ENCODE data around the gene FREM2.

GRCh38 chr13:38647312-38647711 lies 39.6 kb upstream of the FREM2 start:
- TF ChIP-seq, protein P1, sequence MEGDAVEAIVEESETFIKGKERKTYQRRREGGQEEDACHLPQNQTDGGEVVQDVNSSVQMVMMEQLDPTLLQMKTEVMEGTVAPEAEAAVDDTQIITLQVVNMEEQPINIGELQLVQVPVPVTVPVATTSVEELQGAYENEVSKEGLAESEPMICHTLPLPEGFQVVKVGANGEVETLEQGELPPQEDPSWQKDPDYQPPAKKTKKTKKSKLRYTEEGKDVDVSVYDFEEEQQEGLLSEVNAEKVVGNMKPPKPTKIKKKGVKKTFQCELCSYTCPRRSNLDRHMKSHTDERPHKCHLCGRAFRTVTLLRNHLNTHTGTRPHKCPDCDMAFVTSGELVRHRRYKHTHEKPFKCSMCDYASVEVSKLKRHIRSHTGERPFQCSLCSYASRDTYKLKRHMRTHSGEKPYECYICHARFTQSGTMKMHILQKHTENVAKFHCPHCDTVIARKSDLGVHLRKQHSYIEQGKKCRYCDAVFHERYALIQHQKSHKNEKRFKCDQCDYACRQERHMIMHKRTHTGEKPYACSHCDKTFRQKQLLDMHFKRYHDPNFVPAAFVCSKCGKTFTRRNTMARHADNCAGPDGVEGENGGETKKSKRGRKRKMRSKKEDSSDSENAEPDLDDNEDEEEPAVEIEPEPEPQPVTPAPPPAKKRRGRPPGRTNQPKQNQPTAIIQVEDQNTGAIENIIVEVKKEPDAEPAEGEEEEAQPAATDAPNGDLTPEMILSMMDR (conservative IDR thresholded peaks at IDR 0.05; ENCODE audit: low read depth in 2 of 2): no peak
- TF ChIP-seq POLR2AphosphoS5 (IDR thresholded peaks at IDR 0.05; ENCODE audit: low read depth) (no peak), EZH2phosphoT487 (IDR thresholded peaks at IDR 0.05; ENCODE audit: unreplicated experiment) (no peak), CREB1 (CRISPR knock-in tag; IDR thresholded peaks at IDR 0.05; ENCODE audit: low read depth) (no peak), ETS1 (IDR thresholded peaks at IDR 0.05) (no peak), ZNF114 (CRISPR knock-in tag; IDR thresholded peaks at IDR 0.05) (no peak), EZH2 (IDR thresholded peaks at IDR 0.05; ENCODE audit: low read depth, unreplicated experiment) (no peak)
- TF ChIP-seq, protein P2, sequence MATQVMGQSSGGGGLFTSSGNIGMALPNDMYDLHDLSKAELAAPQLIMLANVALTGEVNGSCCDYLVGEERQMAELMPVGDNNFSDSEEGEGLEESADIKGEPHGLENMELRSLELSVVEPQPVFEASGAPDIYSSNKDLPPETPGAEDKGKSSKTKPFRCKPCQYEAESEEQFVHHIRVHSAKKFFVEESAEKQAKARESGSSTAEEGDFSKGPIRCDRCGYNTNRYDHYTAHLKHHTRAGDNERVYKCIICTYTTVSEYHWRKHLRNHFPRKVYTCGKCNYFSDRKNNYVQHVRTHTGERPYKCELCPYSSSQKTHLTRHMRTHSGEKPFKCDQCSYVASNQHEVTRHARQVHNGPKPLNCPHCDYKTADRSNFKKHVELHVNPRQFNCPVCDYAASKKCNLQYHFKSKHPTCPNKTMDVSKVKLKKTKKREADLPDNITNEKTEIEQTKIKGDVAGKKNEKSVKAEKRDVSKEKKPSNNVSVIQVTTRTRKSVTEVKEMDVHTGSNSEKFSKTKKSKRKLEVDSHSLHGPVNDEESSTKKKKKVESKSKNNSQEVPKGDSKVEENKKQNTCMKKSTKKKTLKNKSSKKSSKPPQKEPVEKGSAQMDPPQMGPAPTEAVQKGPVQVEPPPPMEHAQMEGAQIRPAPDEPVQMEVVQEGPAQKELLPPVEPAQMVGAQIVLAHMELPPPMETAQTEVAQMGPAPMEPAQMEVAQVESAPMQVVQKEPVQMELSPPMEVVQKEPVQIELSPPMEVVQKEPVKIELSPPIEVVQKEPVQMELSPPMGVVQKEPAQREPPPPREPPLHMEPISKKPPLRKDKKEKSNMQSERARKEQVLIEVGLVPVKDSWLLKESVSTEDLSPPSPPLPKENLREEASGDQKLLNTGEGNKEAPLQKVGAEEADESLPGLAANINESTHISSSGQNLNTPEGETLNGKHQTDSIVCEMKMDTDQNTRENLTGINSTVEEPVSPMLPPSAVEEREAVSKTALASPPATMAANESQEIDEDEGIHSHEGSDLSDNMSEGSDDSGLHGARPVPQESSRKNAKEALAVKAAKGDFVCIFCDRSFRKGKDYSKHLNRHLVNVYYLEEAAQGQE (IDR thresholded peaks at IDR 0.05; ENCODE audit: unreplicated experiment): no peak
- TF ChIP-seq, protein P3, sequence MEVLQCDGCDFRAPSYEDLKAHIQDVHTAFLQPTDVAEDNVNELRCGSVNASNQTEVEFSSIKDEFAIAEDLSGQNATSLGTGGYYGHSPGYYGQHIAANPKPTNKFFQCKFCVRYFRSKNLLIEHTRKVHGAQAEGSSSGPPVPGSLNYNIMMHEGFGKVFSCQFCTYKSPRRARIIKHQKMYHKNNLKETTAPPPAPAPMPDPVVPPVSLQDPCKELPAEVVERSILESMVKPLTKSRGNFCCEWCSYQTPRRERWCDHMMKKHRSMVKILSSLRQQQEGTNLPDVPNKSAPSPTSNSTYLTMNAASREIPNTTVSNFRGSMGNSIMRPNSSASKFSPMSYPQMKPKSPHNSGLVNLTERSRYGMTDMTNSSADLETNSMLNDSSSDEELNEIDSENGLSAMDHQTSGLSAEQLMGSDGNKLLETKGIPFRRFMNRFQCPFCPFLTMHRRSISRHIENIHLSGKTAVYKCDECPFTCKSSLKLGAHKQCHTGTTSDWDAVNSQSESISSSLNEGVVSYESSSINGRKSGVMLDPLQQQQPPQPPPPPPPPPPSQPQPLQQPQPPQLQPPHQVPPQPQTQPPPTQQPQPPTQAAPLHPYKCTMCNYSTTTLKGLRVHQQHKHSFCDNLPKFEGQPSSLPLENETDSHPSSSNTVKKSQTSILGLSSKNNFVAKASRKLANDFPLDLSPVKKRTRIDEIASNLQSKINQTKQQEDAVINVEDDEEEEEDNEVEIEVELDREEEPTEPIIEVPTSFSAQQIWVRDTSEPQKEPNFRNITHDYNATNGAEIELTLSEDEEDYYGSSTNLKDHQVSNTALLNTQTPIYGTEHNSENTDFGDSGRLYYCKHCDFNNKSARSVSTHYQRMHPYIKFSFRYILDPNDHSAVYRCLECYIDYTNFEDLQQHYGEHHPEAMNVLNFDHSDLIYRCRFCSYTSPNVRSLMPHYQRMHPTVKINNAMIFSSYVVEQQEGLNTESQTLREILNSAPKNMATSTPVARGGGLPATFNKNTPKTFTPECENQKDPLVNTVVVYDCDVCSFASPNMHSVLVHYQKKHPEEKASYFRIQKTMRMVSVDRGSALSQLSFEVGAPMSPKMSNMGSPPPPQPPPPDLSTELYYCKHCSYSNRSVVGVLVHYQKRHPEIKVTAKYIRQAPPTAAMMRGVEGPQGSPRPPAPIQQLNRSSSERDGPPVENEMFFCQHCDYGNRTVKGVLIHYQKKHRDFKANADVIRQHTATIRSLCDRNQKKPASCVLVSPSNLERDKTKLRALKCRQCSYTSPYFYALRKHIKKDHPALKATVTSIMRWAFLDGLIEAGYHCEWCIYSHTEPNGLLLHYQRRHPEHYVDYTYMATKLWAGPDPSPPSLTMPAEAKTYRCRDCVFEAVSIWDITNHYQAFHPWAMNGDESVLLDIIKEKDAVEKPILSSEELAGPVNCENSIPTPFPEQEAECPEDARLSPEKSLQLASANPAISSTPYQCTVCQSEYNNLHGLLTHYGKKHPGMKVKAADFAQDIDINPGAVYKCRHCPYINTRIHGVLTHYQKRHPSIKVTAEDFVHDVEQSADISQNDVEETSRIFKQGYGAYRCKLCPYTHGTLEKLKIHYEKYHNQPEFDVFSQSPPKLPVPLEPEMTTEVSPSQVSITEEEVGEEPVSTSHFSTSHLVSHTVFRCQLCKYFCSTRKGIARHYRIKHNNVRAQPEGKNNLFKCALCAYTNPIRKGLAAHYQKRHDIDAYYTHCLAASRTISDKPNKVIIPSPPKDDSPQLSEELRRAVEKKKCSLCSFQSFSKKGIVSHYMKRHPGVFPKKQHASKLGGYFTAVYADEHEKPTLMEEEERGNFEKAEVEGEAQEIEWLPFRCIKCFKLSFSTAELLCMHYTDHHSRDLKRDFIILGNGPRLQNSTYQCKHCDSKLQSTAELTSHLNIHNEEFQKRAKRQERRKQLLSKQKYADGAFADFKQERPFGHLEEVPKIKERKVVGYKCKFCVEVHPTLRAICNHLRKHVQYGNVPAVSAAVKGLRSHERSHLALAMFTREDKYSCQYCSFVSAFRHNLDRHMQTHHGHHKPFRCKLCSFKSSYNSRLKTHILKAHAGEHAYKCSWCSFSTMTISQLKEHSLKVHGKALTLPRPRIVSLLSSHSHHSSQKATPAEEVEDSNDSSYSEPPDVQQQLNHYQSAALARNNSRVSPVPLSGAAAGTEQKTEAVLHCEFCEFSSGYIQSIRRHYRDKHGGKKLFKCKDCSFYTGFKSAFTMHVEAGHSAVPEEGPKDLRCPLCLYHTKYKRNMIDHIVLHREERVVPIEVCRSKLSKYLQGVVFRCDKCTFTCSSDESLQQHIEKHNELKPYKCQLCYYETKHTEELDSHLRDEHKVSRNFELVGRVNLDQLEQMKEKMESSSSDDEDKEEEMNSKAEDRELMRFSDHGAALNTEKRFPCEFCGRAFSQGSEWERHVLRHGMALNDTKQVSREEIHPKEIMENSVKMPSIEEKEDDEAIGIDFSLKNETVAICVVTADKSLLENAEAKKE (CRISPR knock-in tag; IDR thresholded peaks at IDR 0.05): no peak

Measured in GM23338 (cell line).